Activated T-cell treated with anti-CD3 and anti-CD28 coated beads, Interleukin-2, amount 50 U/mL, for 24 hours (primary cell): ENCODE results near the gene CAPZA3.
"Not testable (repeated sequence)": the region's sequence is repeated elsewhere in the genome, so short reads cannot be mapped to it uniquely, and the experiment has no call there.

Experiments
- DNase-seq: peaks from one replicate; pipeline ENCODE4 v3.0.0-alpha.2; 2020
- H3K27ac Mint-ChIP-seq: 2 replicates; pipeline ENCODE4 v1.8.0; 2020; ENCODE audit warnings: mild to moderate bottlenecking, mixed read lengths
- H3K27me3 Mint-ChIP-seq: 2 replicates; pipeline ENCODE4 v1.8.0; 2020; ENCODE audit warnings: mixed read lengths
- H3K36me3 Mint-ChIP-seq: 2 replicates; pipeline ENCODE4 v1.8.0; 2020; ENCODE audit warnings: low read depth, mixed read lengths
- H3K4me1 Mint-ChIP-seq: 2 replicates; pipeline ENCODE4 v1.8.0; 2020; ENCODE audit warnings: low read depth, mixed read lengths
- H3K4me3 Mint-ChIP-seq: 2 replicates; pipeline ENCODE4 v1.8.0; 2020; ENCODE audit warnings: mild to moderate bottlenecking, moderate library complexity, mixed read lengths
- H3K9me3 Mint-ChIP-seq: 2 replicates; pipeline ENCODE4 v1.8.0; 2020; ENCODE audit warnings: mixed read lengths

CAPZA3 gene

GRCh38 chr12:18731156-18731555 lies 6.8 kb upstream of the CAPZA3 start:
- no peaks in the 10 kb centered on the region for H3K36me3 Mint-ChIP-seq
- no peaks in the 10 kb centered on the region for H3K4me1 Mint-ChIP-seq
- H3K27ac Mint-ChIP-seq: no peak overlapping the region
- peaks cover 6% of the 10 kb centered on the region for H3K9me3 Mint-ChIP-seq
- H3K27me3 Mint-ChIP-seq: no peaks in the 10 kb centered on the region
- no peak overlapping the region for H3K4me3 Mint-ChIP-seq
- no peak for DNase-seq

GRCh38 chr12:18747895-18748294 lies 10.0 kb downstream of the CAPZA3 start:
- no peaks in the 10 kb centered on the region for H3K36me3 Mint-ChIP-seq
- no peaks in the 10 kb centered on the region for H3K27me3 Mint-ChIP-seq
- no peak for DNase-seq
- H3K27ac Mint-ChIP-seq: no peak overlapping the region
- H3K4me1 Mint-ChIP-seq: no peaks in the 10 kb centered on the region
- peaks cover 2% of the 10 kb centered on the region for H3K9me3 Mint-ChIP-seq
- no peak overlapping the region for H3K4me3 Mint-ChIP-seq

- DNase-seq: no peak
- Mint-ChIP-seq H3K27me3 (no peaks in the 10 kb centered on the region), H3K36me3 (no peaks in the 10 kb centered on the region), H3K9me3 (no peaks in the 10 kb centered on the region), H3K4me1 (no peaks in the 10 kb centered on the region), H3K4me3 (no peak overlapping the region), H3K27ac (no peak overlapping the region)
These were observed 11.6 kb downstream of the CAPZA3 start for GRCh38 chr12:18749386-18749957.

GRCh38 chr12:18750085-18750484 lies 12.2 kb downstream of the CAPZA3 start:
- H3K9me3 Mint-ChIP-seq: no peaks in the 10 kb centered on the region
- no peak overlapping the region for H3K27ac Mint-ChIP-seq
- no peak for DNase-seq

GRCh38 chr12:18751866-18752265 lies 13.9 kb downstream of the CAPZA3 start:
- Mint-ChIP-seq H3K36me3 (no peaks in the 10 kb centered on the region), H3K9me3 (no peaks in the 10 kb centered on the region), H3K4me1 (no peaks in the 10 kb centered on the region), H3K27me3 (no peaks in the 10 kb centered on the region), H3K4me3 (no peak overlapping the region), H3K27ac (no peak overlapping the region)
- DNase-seq: no peak

More at GRCh38 chr12:18750085-18750484, 12.2 kb downstream of the CAPZA3 start:
- Mint-ChIP-seq H3K27me3 (no peaks in the 10 kb centered on the region), H3K36me3 (no peaks in the 10 kb centered on the region), H3K4me3 (no peak overlapping the region), H3K4me1 (no peaks in the 10 kb centered on the region)

- H3K27ac Mint-ChIP-seq: no peak overlapping the region
- no peak for DNase-seq
- H3K4me1 Mint-ChIP-seq: no peaks in the 10 kb centered on the region
- no peaks in the 10 kb centered on the region for H3K36me3 Mint-ChIP-seq
- no peak overlapping the region for H3K4me3 Mint-ChIP-seq
- H3K9me3 Mint-ChIP-seq: no peaks in the 10 kb centered on the region
- H3K27me3 Mint-ChIP-seq: no peaks in the 10 kb centered on the region
These were observed 14.5 kb downstream of the CAPZA3 start for GRCh38 chr12:18752280-18752920.

GRCh38 chr12:18752947-18753346 lies 15.0 kb downstream of the CAPZA3 start:
- Mint-ChIP-seq H3K9me3 (no peaks in the 10 kb centered on the region), H3K4me3 (no peak overlapping the region), H3K27me3 (no peaks in the 10 kb centered on the region), H3K36me3 (no peaks in the 10 kb centered on the region), H3K27ac (no peak overlapping the region), H3K4me1 (no peaks in the 10 kb centered on the region)
- no peak for DNase-seq

GRCh38 chr12:18753481-18754123 lies 15.7 kb downstream of the CAPZA3 start:
- Mint-ChIP-seq H3K4me1 (no peaks in the 10 kb centered on the region), H3K27me3 (no peaks in the 10 kb centered on the region), H3K4me3 (no peak overlapping the region), H3K27ac (no peak overlapping the region), H3K9me3 (no peaks in the 10 kb centered on the region), H3K36me3 (no peaks in the 10 kb centered on the region)
- no peak for DNase-seq

- DNase-seq: no peak
- no peak overlapping the region for H3K4me3 Mint-ChIP-seq
- H3K27ac Mint-ChIP-seq: no peak overlapping the region
These were observed 16.3 kb downstream of the CAPZA3 start for GRCh38 chr12:18754124-18754707.

GRCh38 chr12:18755341-18755740 lies 17.4 kb downstream of the CAPZA3 start:
- H3K27ac Mint-ChIP-seq: no peak overlapping the region
- H3K36me3 Mint-ChIP-seq: no peaks in the 10 kb centered on the region
- H3K4me3 Mint-ChIP-seq: no peak overlapping the region
- H3K27me3 Mint-ChIP-seq: no peaks in the 10 kb centered on the region
- no peak for DNase-seq
- no peaks in the 10 kb centered on the region for H3K4me1 Mint-ChIP-seq
- H3K9me3 Mint-ChIP-seq: no peaks in the 10 kb centered on the region

More at GRCh38 chr12:18754124-18754707, 16.3 kb downstream of the CAPZA3 start:
- no peaks in the 10 kb centered on the region for H3K9me3 Mint-ChIP-seq
- H3K27me3 Mint-ChIP-seq: no peaks in the 10 kb centered on the region
- H3K4me1 Mint-ChIP-seq: no peaks in the 10 kb centered on the region
- no peaks in the 10 kb centered on the region for H3K36me3 Mint-ChIP-seq

- H3K36me3 Mint-ChIP-seq, H3K27ac Mint-ChIP-seq, H3K27me3 Mint-ChIP-seq, H3K4me3 Mint-ChIP-seq, H3K4me1 Mint-ChIP-seq, DNase-seq: not testable (repeated sequence)
- peaks cover 27% of the 10 kb centered on the region for H3K9me3 Mint-ChIP-seq
These were observed 28.6 kb downstream of the CAPZA3 start for GRCh38 chr12:18766479-18766878.

- no peaks in the 10 kb centered on the region for H3K4me1 Mint-ChIP-seq
- H3K4me3 Mint-ChIP-seq: no peak overlapping the region
- H3K36me3 Mint-ChIP-seq: no peaks in the 10 kb centered on the region
- peaks cover 8% of the 10 kb centered on the region for H3K9me3 Mint-ChIP-seq
- no peak for DNase-seq
- H3K27ac Mint-ChIP-seq: no peak overlapping the region
- H3K27me3 Mint-ChIP-seq: no peaks in the 10 kb centered on the region
These were observed 44.9 kb downstream of the CAPZA3 start for GRCh38 chr12:18782827-18783226.

- H3K36me3 Mint-ChIP-seq, H3K27ac Mint-ChIP-seq, H3K4me3 Mint-ChIP-seq, DNase-seq, H3K27me3 Mint-ChIP-seq, H3K4me1 Mint-ChIP-seq, H3K9me3 Mint-ChIP-seq: not testable (repeated sequence)
These were observed 47.5 kb downstream of the CAPZA3 start for GRCh38 chr12:18785465-18785864.
